ENCODE measurements around the gene TRPM8. TPM values are rescaled to one million over a fixed set of nuclear protein-coding genes. Genes with fewer than 3 reads are reported as not detected.
A peak's percentile ranks its signal among the peaks of the same experiment; 100 is the strongest.
"Not testable (repeated sequence)": the region's sequence is repeated elsewhere in the genome, so short reads cannot be mapped to it uniquely, and the experiment has no call there.

Gene TRPM8
- total RNA-seq, 6 experiments from 2014 or later: not detected

DNA sequence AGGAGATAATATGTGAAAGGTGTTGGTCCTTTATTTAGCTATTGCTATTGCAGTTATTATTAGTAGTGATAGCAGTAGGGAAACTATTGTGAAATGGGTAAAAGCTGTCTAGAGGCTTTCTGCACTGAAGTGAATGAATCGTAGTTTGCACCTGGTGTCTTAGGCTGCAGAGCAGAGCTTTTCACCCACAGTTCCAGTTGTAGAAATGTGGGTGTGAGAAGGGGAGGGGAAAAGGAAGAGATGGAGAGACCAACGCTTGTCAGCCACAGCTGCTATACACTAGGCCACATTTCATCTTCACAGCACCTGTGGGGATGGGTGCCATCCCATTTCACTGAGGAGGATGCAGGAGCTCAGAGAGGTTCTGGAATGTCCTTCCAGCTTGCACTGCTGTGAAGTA is 50.0 kb downstream of the TRPM8 start:
- Mint-ChIP-seq H3K4me1 (ENCODE audit: low read depth) (no peaks in the 10 kb centered on the region), H3K27me3 (ENCODE audit: insufficient read depth) (peaks cover 4% of the 10 kb centered on the region), H3K27ac (no peak overlapping the region), H3K36me3 (ENCODE audit: low read depth) (no peaks in the 10 kb centered on the region), H3K9me3 (peaks cover 4% of the 10 kb centered on the region), H3K4me3 (no peak overlapping the region)
- no peak for DNase-seq
- TF ChIP-seq, protein P1, sequence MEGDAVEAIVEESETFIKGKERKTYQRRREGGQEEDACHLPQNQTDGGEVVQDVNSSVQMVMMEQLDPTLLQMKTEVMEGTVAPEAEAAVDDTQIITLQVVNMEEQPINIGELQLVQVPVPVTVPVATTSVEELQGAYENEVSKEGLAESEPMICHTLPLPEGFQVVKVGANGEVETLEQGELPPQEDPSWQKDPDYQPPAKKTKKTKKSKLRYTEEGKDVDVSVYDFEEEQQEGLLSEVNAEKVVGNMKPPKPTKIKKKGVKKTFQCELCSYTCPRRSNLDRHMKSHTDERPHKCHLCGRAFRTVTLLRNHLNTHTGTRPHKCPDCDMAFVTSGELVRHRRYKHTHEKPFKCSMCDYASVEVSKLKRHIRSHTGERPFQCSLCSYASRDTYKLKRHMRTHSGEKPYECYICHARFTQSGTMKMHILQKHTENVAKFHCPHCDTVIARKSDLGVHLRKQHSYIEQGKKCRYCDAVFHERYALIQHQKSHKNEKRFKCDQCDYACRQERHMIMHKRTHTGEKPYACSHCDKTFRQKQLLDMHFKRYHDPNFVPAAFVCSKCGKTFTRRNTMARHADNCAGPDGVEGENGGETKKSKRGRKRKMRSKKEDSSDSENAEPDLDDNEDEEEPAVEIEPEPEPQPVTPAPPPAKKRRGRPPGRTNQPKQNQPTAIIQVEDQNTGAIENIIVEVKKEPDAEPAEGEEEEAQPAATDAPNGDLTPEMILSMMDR (IDR thresholded peaks at IDR 0.05): no peak

- no peak overlapping the region for H3K4me3 Mint-ChIP-seq
- peaks cover 4% of the 10 kb centered on the region for H3K9me3 Mint-ChIP-seq
- TF ChIP-seq, protein P1 (IDR thresholded peaks at IDR 0.05): no peak
- H3K27me3 Mint-ChIP-seq (ENCODE audit: insufficient read depth): peaks cover 3% of the 10 kb centered on the region
- no peaks in the 10 kb centered on the region for H3K36me3 Mint-ChIP-seq (ENCODE audit: low read depth)
- H3K27ac Mint-ChIP-seq: no peak overlapping the region
- peaks cover 3% of the 10 kb centered on the region; the same call in 1 of the 2 replicates for H3K4me1 Mint-ChIP-seq (ENCODE audit: low read depth)
- no peak for DNase-seq
Observed at GRCh38 chr2:233968556-233968955, 51.4 kb downstream of the TRPM8 start.

DNA sequence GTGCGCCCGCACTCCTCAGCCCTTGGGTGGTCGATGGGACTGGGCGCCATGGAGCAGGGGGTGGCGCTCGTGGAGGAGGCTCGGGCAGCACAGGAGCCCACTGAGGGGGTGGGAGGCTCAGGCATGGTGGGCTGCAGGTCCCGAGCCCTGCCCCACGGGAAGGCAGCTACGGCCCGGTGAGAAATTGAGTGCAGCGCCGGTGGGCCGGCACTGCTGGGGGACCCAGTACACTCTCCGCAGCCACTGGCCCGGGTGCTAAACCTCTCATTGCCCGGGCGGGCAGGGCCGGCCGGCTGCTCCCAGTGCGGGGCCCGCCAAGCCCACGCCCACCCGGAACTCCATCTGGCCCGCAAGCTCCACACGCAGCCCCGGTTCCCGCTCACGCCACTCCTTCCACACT is 55.3 kb downstream of the TRPM8 start:
- not testable (repeated sequence) for H3K9me3 Mint-ChIP-seq; DNase-seq; H3K27ac Mint-ChIP-seq; H3K36me3 Mint-ChIP-seq (ENCODE audit: low read depth); H3K27me3 Mint-ChIP-seq (ENCODE audit: insufficient read depth); H3K4me3 Mint-ChIP-seq
- H3K4me1 Mint-ChIP-seq (ENCODE audit: low read depth): peaks cover 40% of the 10 kb centered on the region

- Mint-ChIP-seq H3K36me3 (ENCODE audit: low read depth) (no peaks in the 10 kb centered on the region), H3K9me3 (peaks cover 4% of the 10 kb centered on the region), H3K27me3 (ENCODE audit: insufficient read depth) (peaks cover 3% of the 10 kb centered on the region), H3K27ac (no peak overlapping the region), H3K4me1 (ENCODE audit: low read depth) (peaks cover 40% of the 10 kb centered on the region), H3K4me3 (no peak overlapping the region)
- no peak for DNase-seq
- TF ChIP-seq, protein P1 (IDR thresholded peaks at IDR 0.05): no peak
Observed at GRCh38 chr2:233972941-233973575, 55.9 kb downstream of the TRPM8 start.

- Mint-ChIP-seq H3K27ac (no peak overlapping the region; the same call in 1 of the 2 replicates), H3K4me3 (no peak overlapping the region), H3K9me3 (peaks cover 4% of the 10 kb centered on the region), H3K4me1 (ENCODE audit: low read depth) (peaks cover 40% of the 10 kb centered on the region), H3K27me3 (ENCODE audit: insufficient read depth) (peaks cover 3% of the 10 kb centered on the region), H3K36me3 (ENCODE audit: low read depth) (no peaks in the 10 kb centered on the region)
- TF ChIP-seq, protein P1 (IDR thresholded peaks at IDR 0.05): no peak
- DNase-seq: no peak
Observed at GRCh38 chr2:233973786-233974185, 56.6 kb downstream of the TRPM8 start.

- Mint-ChIP-seq H3K9me3 (peaks cover 4% of the 10 kb centered on the region), H3K27me3 (ENCODE audit: insufficient read depth) (peaks cover 3% of the 10 kb centered on the region), H3K4me3 (peak overlapping the region; percentile 2), H3K27ac (peak overlapping the region; percentile 36), H3K4me1 (ENCODE audit: low read depth) (peaks cover 48% of the 10 kb centered on the region), H3K36me3 (ENCODE audit: low read depth) (no peaks in the 10 kb centered on the region)
- peak; percentile 93 for DNase-seq
- TF ChIP-seq, protein P1 (IDR thresholded peaks at IDR 0.05): no peak; the same call in 1 of the 2 replicates
Observed at GRCh38 chr2:233974530-233975071, 57.4 kb downstream of the TRPM8 start.
